GM23338 (cell line): ENCODE results near the gene ATP8B4.

Experiments
- CREB1 ChIP-seq: fragments of 250-450 bp; sonication (Bioruptor Pico); IDR thresholded peaks from 2 replicates; pipeline ENCODE4 v1.5.0; 2020; ENCODE audit warnings: low read depth, mild to moderate bottlenecking, moderate library complexity
- CTCF ChIP-seq, 2 experiments: fragments of 200-600 bp in 1 of 2; sonication (generic) in 1 of 2; conservative IDR thresholded peaks; 2 replicates each; pipeline versions ENCODE4 v1.5.1 to v1.6.1; 2016 to 2017; ENCODE audit warnings: antibody characterized with exemption in 2 of 2, low read depth in 2 of 2, mild to moderate bottlenecking in 2 of 2, moderate library complexity in 1 of 2
- EZH2 ChIP-seq: fragments of 200-600 bp; sonication (generic); IDR thresholded peaks from one replicate; pipeline ENCODE4 v1.8.0; 2017; ENCODE audit warnings: antibody characterized with exemption, mild to moderate bottlenecking, low read depth; ENCODE audit not compliant: unreplicated experiment
- EZH2phosphoT487 ChIP-seq: fragments of 200-600 bp; sonication (generic); IDR thresholded peaks from one replicate; pipeline ENCODE4 v1.8.1; 2018; ENCODE audit warnings: antibody characterized with exemption; ENCODE audit not compliant: unreplicated experiment
- JUNB ChIP-seq: IDR thresholded peaks from one replicate; pipeline ENCODE4 v1.6.1; 2016; ENCODE audit warnings: antibody characterized with exemption; ENCODE audit not compliant: unreplicated experiment
- NANOG ChIP-seq: IDR thresholded peaks from 2 replicates; pipeline ENCODE4 v1.6.1; 2016; ENCODE audit warnings: antibody characterized with exemption, borderline replicate concordance
- POLR2AphosphoS5 ChIP-seq: IDR thresholded peaks from 2 replicates; pipeline ENCODE4 v1.6.1; 2016; ENCODE audit warnings: antibody characterized with exemption, low read depth
- REST ChIP-seq: IDR thresholded peaks from one replicate; pipeline ENCODE4 v1.6.1; 2018; ENCODE audit warnings: antibody characterized with exemption; ENCODE audit not compliant: unreplicated experiment
- ZNF331 ChIP-seq: fragments of 250-450 bp; sonication (Bioruptor Pico); IDR thresholded peaks from 2 replicates; pipeline ENCODE4 v1.5.0; 2020; ENCODE audit warnings: low read depth, mild to moderate bottlenecking, moderate library complexity
- ZNF462 ChIP-seq: fragments of 250-450 bp; sonication (Bioruptor Pico); IDR thresholded peaks from 2 replicates; pipeline ENCODE4 v1.5.0; 2020; ENCODE audit warnings: mild to moderate bottlenecking, moderate library complexity

- TF ChIP-seq REST (no peak), CTCF (conservative IDR thresholded peaks at IDR 0.05; ENCODE audit: low read depth in 2 of 2) (no peak), EZH2phosphoT487 (no peak), POLR2AphosphoS5 (no peak), NANOG (no peak), CREB1 (CRISPR knock-in tag) (no peak), ZNF331 (no peak), JUNB (no peak), EZH2 (no peak), ZNF462 (no peak)
Measured at GRCh38 chr15:50042775-50043174, 76.3 kb downstream of the ATP8B4 start.
